ENCODE results near the gene CRYBB3.

CRYBB3 gene

GRCh38 chr22:25199731-25200520 lies at the start of gene CRYBB3:
Gene CRYBB3, plus strand, starts transcription at chr22:25199858. Its CDS starts 1,539 bp downstream, at chr22:25201397.
- DNase-seq = no peak

- DNase-seq = no peak
Measured at GRCh38 chr22:25153961-25154666, 45.5 kb upstream of the CRYBB3 start.

- DNase-seq = no peak
Measured at GRCh38 chr22:25154667-25154999, 45.0 kb upstream of the CRYBB3 start.

- no peak for DNase-seq
Measured at GRCh38 chr22:25156736-25157135, 42.9 kb upstream of the CRYBB3 start.

- no peak for DNase-seq
Measured at GRCh38 chr22:25159028-25159427, 40.6 kb upstream of the CRYBB3 start.

- DNase-seq = no peak
Measured at GRCh38 chr22:25160120-25160996, 39.3 kb upstream of the CRYBB3 start.

- no peak for DNase-seq
Measured at GRCh38 chr22:25161017-25161915, 38.4 kb upstream of the CRYBB3 start.

- no peak for DNase-seq
Measured at GRCh38 chr22:25161916-25162530, 37.6 kb upstream of the CRYBB3 start.

- DNase-seq = no peak
Measured at GRCh38 chr22:25162561-25162960, 37.1 kb upstream of the CRYBB3 start.

GRCh38 chr22:25165785-25166184 lies 33.9 kb upstream of the CRYBB3 start:
- no peak for DNase-seq

- DNase-seq = no peak
Measured at GRCh38 chr22:25166266-25167040, 33.2 kb upstream of the CRYBB3 start.

- no peak for DNase-seq
Measured at GRCh38 chr22:25167082-25167481, 32.6 kb upstream of the CRYBB3 start.

GRCh38 chr22:25167834-25168601 lies 31.6 kb upstream of the CRYBB3 start:
- DNase-seq = no peak

GRCh38 chr22:25169278-25170031 lies 30.2 kb upstream of the CRYBB3 start:
- DNase-seq = no peak

GRCh38 chr22:25170426-25170980 lies 29.2 kb upstream of the CRYBB3 start:
- DNase-seq = no peak

GRCh38 chr22:25172153-25172552 lies 27.5 kb upstream of the CRYBB3 start:
- peak; percentile 11 to 24 for DNase-seq

GRCh38 chr22:25174156-25174887 lies 25.3 kb upstream of the CRYBB3 start:
- DNase-seq = no peak

GRCh38 chr22:25174888-25175411 lies 24.7 kb upstream of the CRYBB3 start:
- no peak for DNase-seq

Data from activated CD4-positive, alpha-beta T cell treated with anti-CD3 and anti-CD28 coated beads for 4 hours (primary cell).